T-helper 2 cell (primary cell): ENCODE data around the gene PAF1.
"Not testable (repeated sequence)": the region's sequence is repeated elsewhere in the genome, so short reads cannot be mapped to it uniquely, and the experiment has no call there.

Experiments
- DNase-seq, 5 experiments: peaks; one replicate each; pipeline versions ENCODE4 v3.0.0 to v3.0.0-alpha.2; 2012 to 2022

The PAF1 gene

GRCh38 chr19:39351537-39352064 is 39.3 kb downstream of the PAF1 start:
- peak in 1 of 5 experiments; percentile 94 for DNase-seq

- DNase-seq = no peak
Measured at GRCh38 chr19:39350156-39350555, 40.8 kb downstream of the PAF1 start.

GRCh38 chr19:39349326-39349725 is 41.6 kb downstream of the PAF1 start:
- DNase-seq = no peak

- DNase-seq = no peak
Measured at GRCh38 chr19:39347332-39348164, 43.4 kb downstream of the PAF1 start.

- no peak for DNase-seq
Measured at GRCh38 chr19:39345956-39346355, 45.0 kb downstream of the PAF1 start.

- DNase-seq = no peak
Measured at GRCh38 chr19:39342647-39343305, 48.1 kb downstream of the PAF1 start.

- DNase-seq = peak; percentile 98 to 100 (median 99)
Measured at GRCh38 chr19:39341719-39342604, 48.9 kb downstream of the PAF1 start, which contains the start of gene SAMD4B. Gene SAMD4B (plus strand): TSS chr19:39342421. CDS start chr19:39356894, 14,473 bp downstream.

- peak in 2 of 5 experiments; percentile 13 to 48 for DNase-seq
Measured at GRCh38 chr19:39341129-39341718, 49.7 kb downstream of the PAF1 start.

GRCh38 chr19:39340156-39340555 is 50.8 kb downstream of the PAF1 start:
- not testable (repeated sequence) for DNase-seq

- DNase-seq = no peak
Measured at GRCh38 chr19:39339674-39340073, 51.2 kb downstream of the PAF1 start.

- DNase-seq = no peak
Measured at GRCh38 chr19:39336483-39336882, 54.4 kb downstream of the PAF1 start.
